Fibroblast of skin of abdomen (primary cell): Measurements from ENCODE around the gene AR. TPM values are rescaled to one million over a fixed set of nuclear protein-coding genes. Genes with fewer than 3 reads are reported as not detected.

Experiments
- DNase-seq: peaks from one replicate; pipeline ENCODE4 v3.0.0-alpha.2; 2013
- polyA plus RNA-seq, 2 experiments: library from polyadenylated mRNA; unstranded; fragments of 120-200 nt; gene quantifications; one replicate each; pipeline ENCODE4 v1.2.1, GENCODE V29; 2013; ENCODE audit not compliant: insufficient read length in 2 of 2

The AR gene, protein sequence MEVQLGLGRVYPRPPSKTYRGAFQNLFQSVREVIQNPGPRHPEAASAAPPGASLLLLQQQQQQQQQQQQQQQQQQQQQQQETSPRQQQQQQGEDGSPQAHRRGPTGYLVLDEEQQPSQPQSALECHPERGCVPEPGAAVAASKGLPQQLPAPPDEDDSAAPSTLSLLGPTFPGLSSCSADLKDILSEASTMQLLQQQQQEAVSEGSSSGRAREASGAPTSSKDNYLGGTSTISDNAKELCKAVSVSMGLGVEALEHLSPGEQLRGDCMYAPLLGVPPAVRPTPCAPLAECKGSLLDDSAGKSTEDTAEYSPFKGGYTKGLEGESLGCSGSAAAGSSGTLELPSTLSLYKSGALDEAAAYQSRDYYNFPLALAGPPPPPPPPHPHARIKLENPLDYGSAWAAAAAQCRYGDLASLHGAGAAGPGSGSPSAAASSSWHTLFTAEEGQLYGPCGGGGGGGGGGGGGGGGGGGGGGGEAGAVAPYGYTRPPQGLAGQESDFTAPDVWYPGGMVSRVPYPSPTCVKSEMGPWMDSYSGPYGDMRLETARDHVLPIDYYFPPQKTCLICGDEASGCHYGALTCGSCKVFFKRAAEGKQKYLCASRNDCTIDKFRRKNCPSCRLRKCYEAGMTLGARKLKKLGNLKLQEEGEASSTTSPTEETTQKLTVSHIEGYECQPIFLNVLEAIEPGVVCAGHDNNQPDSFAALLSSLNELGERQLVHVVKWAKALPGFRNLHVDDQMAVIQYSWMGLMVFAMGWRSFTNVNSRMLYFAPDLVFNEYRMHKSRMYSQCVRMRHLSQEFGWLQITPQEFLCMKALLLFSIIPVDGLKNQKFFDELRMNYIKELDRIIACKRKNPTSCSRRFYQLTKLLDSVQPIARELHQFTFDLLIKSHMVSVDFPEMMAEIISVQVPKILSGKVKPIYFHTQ
- polyA plus RNA-seq (2013, experiment 1 of 2; ENCODE audit: insufficient read length) = 6.2 TPM
- 5.1 TPM for polyA plus RNA-seq (2013, experiment 2 of 2; ENCODE audit: insufficient read length)

DNA sequence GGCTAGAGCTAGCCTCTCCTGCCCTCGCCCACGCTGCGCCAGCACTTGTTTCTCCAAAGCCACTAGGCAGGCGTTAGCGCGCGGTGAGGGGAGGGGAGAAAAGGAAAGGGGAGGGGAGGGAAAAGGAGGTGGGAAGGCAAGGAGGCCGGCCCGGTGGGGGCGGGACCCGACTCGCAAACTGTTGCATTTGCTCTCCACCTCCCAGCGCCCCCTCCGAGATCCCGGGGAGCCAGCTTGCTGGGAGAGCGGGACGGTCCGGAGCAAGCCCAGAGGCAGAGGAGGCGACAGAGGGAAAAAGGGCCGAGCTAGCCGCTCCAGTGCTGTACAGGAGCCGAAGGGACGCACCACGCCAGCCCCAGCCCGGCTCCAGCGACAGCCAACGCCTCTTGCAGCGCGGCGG is at the start of gene AR:
AR (plus strand) TSS at position 204 of the 400 bp plus-strand sequence. CDS start 1,126 bp downstream, outside the sequence.
- peak; percentile 68 for DNase-seq

DNA sequence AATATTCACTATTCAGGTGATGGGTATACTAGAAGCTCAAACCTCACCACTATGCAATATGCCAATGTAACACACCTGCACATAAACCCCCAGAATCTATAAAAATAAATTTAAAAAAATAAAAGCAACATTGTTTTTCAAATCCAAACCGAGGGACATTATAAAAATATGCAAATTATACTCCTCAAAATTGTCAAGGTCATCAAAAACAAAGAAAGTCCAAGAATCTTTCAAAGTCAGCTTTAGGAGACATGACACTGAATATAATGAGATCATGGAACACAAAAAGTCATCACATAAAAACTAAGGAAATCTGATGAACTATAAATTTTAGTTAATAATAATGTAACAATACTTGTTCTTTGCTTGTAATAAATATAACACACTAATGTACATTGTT is 43.2 kb upstream of the AR start:
- no peak for DNase-seq

DNA sequence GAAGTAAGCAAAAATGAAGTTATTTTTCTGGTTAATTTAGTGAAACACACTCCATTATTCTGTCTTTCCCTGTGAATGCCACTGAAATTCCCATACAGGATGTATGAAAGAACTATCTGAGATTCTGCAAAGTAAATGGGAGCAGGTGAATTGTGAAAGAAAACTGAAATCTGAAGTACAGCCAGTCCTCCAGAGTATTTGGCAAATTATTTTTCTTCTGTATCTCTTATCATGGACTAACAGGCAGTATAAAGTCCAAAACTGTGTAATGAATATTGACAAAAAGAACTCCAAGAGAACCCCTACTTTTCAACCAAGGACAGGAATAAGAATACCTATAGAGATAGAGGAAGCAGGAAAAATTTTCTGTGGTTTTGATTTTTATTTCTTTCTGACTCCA is 40.8 kb upstream of the AR start:
- DNase-seq = no peak

DNA sequence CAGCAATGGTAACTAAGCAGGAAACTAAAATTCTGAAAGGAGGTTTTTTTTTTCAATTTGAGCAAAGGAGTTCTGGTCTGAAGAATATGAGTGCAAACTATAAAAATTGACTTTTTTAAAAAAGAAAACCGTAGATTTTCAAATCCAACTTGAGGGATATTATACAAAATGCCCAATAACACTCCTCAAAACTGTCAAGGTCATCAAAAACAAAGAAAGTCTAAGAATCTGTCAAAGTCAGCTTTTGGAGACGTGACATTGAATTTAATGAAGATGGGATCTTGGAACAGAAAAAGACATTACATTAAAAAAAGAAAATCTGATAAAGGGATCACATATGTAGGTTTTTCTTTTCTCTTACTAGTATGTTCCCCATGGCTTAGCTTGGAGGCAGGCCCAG is 40.4 kb upstream of the AR start:
- DNase-seq = no peak

DNA sequence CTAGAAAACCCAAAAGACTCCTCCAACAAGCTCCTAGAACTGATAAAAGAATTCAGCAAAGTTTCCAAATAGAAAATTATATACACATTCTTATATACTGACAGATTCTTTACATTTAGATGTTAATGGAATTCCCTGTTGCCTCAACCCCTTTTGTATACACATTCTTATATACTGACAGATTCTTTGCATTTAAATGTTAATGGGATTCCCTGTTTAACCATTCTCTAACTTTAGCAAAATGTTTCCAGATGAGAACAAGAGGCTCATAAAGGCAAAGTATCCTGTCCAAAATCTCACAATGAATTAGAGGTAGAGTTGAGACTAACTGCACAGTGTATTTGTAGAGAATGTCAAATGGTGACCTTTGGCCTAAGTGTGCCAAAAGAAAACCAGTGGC is 23.1 kb upstream of the AR start:
- DNase-seq = no peak

DNA sequence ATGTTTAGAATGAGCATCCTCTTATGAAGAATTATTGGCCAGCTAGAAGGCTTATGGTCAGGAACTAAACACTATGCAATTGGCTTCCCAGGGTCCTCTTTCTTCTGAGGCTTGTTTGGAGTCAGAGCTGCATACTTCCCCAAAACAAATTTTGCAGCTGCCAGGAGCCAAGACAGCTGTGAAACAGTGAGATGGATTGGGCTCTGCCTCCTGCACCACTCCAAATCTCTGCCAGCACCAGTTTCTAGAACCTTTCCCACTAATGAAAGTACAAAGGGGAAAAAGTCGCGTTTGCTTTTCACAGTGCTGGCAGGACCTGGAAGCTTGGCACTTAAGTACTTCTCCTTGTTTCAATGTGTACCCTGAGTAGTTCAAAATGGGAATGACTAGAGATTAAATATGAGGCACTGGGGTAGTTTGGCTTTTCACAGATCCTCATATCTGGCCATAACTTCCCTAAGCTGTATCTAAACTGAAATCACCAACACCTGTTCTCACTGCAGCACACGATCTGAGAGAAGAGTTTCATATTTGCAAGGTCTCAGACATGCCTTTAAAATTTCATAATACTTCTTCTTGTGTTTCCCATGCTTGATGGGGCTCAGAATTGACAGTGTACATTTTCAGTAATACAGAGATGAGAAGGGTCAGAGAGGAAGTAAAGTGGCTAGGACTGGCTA is 20.7 kb upstream of the AR start:
- DNase-seq = no peak

DNA sequence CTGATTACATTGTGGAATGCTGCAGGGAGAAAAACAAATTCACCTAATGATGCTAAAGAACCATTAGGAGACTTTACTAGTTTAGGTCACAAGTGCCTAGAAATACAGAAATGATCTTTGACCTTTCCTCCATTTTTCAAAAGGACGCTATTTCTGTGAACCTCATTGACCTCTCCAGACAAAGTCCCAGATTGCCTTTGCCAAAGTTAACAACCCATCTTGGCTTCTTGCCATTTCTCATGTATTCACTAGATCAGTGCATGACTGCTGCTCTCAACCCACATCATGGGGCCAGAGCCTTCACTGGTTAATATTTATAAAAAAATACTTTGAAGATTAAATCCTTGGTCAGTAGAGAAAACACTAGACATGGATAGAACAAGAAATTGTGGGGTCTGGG is 19.9 kb upstream of the AR start:
- DNase-seq = no peak

DNA sequence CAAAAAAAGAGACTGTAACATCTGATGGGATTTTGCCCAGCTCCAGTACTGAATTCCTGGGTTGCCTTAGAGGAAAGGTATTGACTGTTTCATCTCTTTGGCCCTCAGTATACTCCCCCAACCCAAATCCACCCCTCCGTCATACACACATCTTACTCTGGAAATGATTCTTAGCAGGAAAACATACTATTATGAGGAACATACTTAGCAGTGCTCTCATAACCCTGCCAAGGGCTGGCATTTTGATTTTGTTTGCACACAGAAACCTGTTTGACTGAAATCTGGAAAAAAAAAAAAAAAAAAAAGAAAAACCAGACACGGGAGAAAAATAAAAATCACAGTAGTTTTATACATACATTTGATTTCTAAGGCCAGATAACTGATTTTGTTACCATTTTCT is 19.4 kb upstream of the AR start:
- DNase-seq = no peak

DNA sequence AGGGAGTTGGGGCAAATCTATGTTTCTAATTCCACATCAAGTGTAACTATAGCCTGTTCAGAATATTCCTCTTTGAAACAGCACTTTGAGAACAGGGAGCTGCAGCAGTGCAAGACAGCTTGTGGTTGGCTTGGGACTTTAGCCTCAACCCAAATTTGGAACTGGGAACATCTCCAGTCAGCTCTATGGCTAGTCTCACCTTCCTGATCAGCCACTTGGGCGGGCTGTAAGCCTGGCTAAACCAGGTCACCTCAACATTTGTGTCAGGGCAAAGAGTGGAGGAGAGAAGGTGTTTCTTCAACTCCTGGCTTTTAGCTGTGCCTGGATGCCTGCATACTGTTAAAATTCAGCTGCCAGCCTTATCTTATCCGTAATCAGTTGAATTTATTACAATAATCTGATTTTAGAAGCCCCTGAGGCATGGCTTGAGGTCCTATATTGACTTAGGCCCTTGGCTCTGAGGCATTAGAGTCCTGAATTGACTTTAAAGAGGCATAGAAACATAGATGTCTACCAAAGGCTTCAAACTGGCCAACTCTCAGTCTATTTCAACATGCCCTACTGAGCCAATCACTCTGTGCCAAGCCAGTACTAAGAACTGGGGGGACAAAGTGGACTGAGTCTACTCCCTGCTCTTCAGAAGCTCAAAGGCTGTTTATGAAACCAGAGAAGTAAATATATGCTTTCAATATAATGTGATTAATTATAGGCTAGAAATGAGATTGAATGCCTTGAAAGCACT is 18.7 kb upstream of the AR start:
- DNase-seq = no peak

DNA sequence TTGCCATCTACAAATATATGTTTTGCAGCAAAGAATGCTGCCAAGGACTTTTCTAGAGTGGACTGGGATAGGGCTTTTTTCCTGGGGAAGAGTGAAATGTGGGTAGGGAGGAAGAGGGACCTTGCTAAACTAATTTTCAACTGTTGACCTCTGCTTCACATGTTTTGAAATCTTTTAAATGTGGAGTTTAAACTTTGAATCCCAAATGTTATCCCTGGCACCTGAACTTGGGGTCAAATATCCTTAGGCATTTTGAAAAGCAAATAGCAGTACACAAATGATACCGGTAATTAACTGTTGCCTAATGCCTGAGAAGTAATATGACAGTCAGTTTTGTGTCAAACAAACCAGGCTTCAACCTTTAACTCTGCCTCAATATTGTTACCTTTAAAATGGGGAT is 7.3 kb upstream of the AR start:
- DNase-seq = no peak

DNA sequence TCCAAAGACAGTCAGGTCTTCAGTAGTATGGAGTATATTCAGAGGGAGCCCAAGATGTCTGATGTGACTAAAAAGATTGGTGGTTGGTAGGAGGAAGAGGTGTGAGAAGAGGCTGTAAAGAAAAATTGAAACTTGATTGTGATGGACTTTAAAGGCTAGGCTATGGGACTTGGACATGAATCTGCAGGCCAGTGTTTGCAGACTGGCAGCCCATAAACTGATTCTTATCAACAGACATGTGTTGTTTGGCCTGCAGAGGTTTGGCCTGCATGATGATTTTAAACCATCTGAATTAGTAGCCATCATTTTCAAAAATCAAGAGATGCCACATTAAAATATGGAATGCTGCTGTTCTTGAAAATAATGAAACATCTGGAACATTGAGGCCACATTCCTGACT is 5.4 kb upstream of the AR start:
- DNase-seq = no peak

DNA sequence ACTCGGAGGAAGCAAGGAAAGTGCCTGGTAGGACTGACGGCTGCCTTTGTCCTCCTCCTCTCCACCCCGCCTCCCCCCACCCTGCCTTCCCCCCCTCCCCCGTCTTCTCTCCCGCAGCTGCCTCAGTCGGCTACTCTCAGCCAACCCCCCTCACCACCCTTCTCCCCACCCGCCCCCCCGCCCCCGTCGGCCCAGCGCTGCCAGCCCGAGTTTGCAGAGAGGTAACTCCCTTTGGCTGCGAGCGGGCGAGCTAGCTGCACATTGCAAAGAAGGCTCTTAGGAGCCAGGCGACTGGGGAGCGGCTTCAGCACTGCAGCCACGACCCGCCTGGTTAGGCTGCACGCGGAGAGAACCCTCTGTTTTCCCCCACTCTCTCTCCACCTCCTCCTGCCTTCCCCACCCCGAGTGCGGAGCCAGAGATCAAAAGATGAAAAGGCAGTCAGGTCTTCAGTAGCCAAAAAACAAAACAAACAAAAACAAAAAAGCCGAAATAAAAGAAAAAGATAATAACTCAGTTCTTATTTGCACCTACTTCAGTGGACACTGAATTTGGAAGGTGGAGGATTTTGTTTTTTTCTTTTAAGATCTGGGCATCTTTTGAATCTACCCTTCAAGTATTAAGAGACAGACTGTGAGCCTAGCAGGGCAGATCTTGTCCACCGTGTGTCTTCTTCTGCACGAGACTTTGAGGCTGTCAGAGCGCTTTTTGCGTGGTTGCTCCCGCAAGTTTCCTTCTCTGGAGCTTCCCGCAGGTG is 637 bp downstream of the AR start:
- peak; percentile 9 for DNase-seq

DNA sequence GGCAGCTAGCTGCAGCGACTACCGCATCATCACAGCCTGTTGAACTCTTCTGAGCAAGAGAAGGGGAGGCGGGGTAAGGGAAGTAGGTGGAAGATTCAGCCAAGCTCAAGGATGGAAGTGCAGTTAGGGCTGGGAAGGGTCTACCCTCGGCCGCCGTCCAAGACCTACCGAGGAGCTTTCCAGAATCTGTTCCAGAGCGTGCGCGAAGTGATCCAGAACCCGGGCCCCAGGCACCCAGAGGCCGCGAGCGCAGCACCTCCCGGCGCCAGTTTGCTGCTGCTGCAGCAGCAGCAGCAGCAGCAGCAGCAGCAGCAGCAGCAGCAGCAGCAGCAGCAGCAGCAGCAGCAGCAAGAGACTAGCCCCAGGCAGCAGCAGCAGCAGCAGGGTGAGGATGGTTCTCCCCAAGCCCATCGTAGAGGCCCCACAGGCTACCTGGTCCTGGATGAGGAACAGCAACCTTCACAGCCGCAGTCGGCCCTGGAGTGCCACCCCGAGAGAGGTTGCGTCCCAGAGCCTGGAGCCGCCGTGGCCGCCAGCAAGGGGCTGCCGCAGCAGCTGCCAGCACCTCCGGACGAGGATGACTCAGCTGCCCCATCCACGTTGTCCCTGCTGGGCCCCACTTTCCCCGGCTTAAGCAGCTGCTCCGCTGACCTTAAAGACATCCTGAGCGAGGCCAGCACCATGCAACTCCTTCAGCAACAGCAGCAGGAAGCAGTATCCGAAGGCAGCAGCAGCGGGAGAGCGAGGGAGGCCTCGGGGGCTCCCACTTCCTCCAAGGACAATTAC is 1.4 kb downstream of the AR start:
- DNase-seq = peak; percentile 36

DNA sequence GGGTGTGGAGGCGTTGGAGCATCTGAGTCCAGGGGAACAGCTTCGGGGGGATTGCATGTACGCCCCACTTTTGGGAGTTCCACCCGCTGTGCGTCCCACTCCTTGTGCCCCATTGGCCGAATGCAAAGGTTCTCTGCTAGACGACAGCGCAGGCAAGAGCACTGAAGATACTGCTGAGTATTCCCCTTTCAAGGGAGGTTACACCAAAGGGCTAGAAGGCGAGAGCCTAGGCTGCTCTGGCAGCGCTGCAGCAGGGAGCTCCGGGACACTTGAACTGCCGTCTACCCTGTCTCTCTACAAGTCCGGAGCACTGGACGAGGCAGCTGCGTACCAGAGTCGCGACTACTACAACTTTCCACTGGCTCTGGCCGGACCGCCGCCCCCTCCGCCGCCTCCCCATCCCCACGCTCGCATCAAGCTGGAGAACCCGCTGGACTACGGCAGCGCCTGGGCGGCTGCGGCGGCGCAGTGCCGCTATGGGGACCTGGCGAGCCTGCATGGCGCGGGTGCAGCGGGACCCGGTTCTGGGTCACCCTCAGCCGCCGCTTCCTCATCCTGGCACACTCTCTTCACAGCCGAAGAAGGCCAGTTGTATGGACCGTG is 2.2 kb downstream of the AR start:
- peak; percentile 12 for DNase-seq

DNA sequence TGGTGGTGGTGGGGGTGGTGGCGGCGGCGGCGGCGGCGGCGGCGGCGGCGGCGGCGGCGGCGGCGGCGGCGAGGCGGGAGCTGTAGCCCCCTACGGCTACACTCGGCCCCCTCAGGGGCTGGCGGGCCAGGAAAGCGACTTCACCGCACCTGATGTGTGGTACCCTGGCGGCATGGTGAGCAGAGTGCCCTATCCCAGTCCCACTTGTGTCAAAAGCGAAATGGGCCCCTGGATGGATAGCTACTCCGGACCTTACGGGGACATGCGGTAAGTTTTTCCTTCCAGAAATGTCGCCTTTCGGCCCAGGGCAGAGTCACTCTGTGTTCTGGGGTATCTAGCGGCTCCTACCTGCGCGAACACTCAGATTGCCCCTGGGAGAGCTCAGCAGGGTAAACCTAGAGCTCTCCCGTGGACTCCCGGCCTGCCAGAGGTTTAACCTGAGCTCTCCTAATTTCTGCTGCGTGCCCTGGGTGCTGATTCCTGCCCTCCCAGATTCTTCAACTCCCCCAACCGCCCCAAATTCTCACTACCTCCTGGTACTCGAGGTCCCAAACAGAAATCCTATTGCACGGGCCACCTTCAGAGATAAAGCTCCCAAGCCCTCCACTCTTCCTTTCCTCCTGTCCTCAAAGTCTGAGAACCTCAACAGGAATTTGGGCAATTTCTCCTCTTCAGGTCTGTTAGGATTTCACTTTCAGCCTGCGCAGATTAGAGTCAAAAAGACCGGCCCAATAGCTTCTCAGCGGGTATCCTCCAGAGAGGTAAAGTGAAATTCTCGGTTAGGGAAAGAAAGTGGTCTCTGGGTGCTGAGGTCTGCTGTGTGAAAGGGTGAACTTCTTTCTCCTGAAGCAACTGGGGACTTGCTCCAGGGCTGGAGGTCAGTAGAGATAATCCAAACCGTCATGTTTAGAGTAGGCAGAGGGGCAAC is 2.9 kb downstream of the AR start:
- no peak for DNase-seq

DNA sequence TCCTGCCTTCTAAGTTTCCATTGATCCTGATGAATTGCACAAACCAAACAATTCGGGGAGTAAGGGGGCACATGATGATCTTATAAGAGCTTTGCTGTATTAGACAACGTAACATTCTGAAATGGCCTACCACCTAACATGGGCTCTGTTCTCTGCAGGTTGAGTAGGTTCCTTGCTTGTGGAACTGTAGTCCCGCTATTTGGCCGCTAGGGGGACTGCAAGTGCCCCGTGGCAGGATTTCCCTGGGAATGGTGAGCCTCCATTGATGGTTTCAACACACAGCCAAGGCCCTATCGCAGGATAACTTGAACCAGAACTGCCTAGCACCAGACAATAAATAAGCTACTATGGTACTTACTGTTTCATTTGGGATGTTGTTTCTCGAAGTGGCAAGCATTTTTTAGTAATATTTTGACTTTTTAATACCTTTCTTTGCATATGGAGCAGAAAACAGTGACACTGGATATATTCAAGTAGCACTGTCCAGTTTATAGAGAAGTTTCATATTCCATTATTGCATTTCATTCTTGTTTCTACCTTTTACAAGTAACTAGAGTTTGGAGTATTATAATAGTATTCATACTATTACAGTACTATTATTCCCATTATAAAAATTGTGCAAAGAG is 11.9 kb downstream of the AR start:
- DNase-seq = peak; percentile 25

DNA sequence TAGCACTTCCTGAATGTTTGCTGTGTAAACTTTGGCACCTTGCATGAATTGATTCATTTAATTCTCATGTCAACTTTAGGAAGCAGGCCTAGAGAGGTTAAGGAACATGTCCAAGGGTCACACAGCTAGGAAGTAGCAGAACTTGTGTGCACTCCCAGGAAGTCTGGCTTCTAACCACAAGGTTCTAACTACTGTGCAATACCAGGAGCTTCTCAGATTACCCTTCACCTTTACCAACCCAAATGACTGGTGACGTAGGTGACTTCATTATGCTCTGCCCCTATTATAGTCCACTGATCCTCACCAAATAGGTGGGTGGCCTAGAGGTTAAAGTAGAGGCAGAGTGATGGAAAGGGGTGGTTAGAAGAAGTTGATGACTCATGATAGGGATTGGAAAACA is 14.4 kb downstream of the AR start:
- DNase-seq = no peak
